OCI-LY7 (cell line): Measurements from ENCODE around the gene CBR3.

Experiments
- EZH2phosphoT487 ChIP-seq: fragments of 200-600 bp; sonication (generic); IDR thresholded peaks from 2 replicates; pipeline ENCODE4 v1.6.1; 2018; ENCODE audit warnings: low read depth, borderline replicate concordance, mild to moderate bottlenecking, mixed run types, antibody characterized with exemption, low read length, moderate library complexity, mixed read lengths
- TF ChIP-seq, protein P1 (sequence below): fragments of 200-600 bp; sonication (generic); conservative IDR thresholded peaks from 2 replicates; pipeline ENCODE4 v1.5.1; 2014; ENCODE audit warnings: mild to moderate bottlenecking, antibody characterized with exemption, low read length, moderate library complexity, mixed read lengths

DNA sequence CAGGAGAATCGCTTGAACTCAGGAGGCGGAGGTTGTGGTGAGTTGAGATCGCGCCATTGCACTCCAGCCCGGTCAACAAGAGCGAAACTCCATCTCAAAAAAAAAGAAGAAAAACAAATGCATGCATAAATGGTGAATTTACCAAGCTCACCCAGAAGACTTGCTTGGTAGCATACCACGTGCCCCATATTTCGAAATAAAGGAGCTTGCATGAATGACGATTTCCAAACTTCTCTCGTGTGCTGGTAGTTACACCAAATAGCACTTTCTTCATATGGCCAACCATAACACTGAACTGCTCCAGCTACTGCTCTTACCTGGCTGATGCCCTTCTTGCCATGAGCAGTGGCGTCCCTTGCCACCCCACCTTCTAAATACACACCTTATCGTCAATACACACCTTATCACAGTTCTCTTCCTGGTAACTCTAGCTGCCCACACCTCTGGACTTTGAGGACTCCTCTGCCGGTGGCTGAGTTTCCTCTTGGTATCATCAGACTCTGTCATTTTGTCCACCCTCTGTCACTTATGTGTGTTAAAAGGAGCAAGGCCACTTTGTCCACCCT is 24.6 kb downstream of the CBR3 start:
- TF ChIP-seq, protein P1, sequence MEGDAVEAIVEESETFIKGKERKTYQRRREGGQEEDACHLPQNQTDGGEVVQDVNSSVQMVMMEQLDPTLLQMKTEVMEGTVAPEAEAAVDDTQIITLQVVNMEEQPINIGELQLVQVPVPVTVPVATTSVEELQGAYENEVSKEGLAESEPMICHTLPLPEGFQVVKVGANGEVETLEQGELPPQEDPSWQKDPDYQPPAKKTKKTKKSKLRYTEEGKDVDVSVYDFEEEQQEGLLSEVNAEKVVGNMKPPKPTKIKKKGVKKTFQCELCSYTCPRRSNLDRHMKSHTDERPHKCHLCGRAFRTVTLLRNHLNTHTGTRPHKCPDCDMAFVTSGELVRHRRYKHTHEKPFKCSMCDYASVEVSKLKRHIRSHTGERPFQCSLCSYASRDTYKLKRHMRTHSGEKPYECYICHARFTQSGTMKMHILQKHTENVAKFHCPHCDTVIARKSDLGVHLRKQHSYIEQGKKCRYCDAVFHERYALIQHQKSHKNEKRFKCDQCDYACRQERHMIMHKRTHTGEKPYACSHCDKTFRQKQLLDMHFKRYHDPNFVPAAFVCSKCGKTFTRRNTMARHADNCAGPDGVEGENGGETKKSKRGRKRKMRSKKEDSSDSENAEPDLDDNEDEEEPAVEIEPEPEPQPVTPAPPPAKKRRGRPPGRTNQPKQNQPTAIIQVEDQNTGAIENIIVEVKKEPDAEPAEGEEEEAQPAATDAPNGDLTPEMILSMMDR, result no peak
- no peak for TF ChIP-seq EZH2phosphoT487
